ENCODE results near the gene MYH7B. TPM values are rescaled to one million over a fixed set of nuclear protein-coding genes. Genes with fewer than 3 reads are reported as not detected.

The MYH7B gene
- total RNA-seq, 1 experiment from 2014 or later: 0.52 TPM

GRCh38 chr20:34989670-34990069 is 34.0 kb downstream of the MYH7B start:
- no peak overlapping the region for H3K4me3 Mint-ChIP-seq (ENCODE audit: low read depth, unreplicated experiment)
- CTCF ChIA-PET: interaction anchor here (1.0 kb wide), 1 partner anchor 114 kb away, joined by 4 read pairs; no protein-coding TSS in a partner anchor
- peaks cover 69% of the 10 kb centered on the region for H3K36me3 Mint-ChIP-seq (ENCODE audit: insufficient read depth, unreplicated experiment)
- no peak overlapping the region for H3K27ac Mint-ChIP-seq (ENCODE audit: unreplicated experiment)
- H3K9me3 Mint-ChIP-seq (ENCODE audit: low read depth, unreplicated experiment): no peaks in the 10 kb centered on the region
- no TSS peak for BruUV-seq (replicated peaks)
- TF ChIP-seq CTCF (IDR thresholded peaks at IDR 0.05; ENCODE audit: unreplicated experiment): no peak
- peaks cover 22% of the 10 kb centered on the region for H3K27me3 Mint-ChIP-seq (ENCODE audit: unreplicated experiment)
- peaks cover 10% of the 10 kb centered on the region for H3K4me1 Mint-ChIP-seq (ENCODE audit: low read depth, unreplicated experiment)
- DNase-seq: no peak
- intact Hi-C loops (cut with micrococcal nuclease; ENCODE audit: unreplicated experiment): no loop called here

GRCh38 chr20:34990231-34990630 is 34.6 kb downstream of the MYH7B start:
- CTCF ChIA-PET: interaction anchor here (1.0 kb wide), 1 partner anchor 115 kb away, joined by 4 read pairs; no protein-coding TSS in a partner anchor
- DNase-seq: no peak

GRCh38 chr20:34990661-34991214 is 35.1 kb downstream of the MYH7B start:
- peaks cover 60% of the 10 kb centered on the region for H3K36me3 Mint-ChIP-seq (ENCODE audit: insufficient read depth, unreplicated experiment)
- peaks cover 11% of the 10 kb centered on the region for H3K27me3 Mint-ChIP-seq (ENCODE audit: unreplicated experiment)
- intact Hi-C loops (cut with micrococcal nuclease; ENCODE audit: unreplicated experiment): no loop called here
- TF ChIP-seq CTCF (IDR thresholded peaks at IDR 0.05; ENCODE audit: unreplicated experiment): no peak
- H3K4me1 Mint-ChIP-seq (ENCODE audit: low read depth, unreplicated experiment): no peaks in the 10 kb centered on the region
- H3K9me3 Mint-ChIP-seq (ENCODE audit: low read depth, unreplicated experiment): no peaks in the 10 kb centered on the region
- CTCF ChIA-PET: interaction anchor here (1.0 kb wide), 1 partner anchor 115 kb away, joined by 4 read pairs; no protein-coding TSS in a partner anchor
- H3K27ac Mint-ChIP-seq (ENCODE audit: unreplicated experiment): peak overlapping the region; percentile 28
- no TSS peak for BruUV-seq (replicated peaks)
- no peak for DNase-seq
- no peak overlapping the region for H3K4me3 Mint-ChIP-seq (ENCODE audit: low read depth, unreplicated experiment)

More at GRCh38 chr20:34990231-34990630, 34.6 kb downstream of the MYH7B start:
- peaks cover 16% of the 10 kb centered on the region for H3K27me3 Mint-ChIP-seq (ENCODE audit: unreplicated experiment)
- peaks cover 65% of the 10 kb centered on the region for H3K36me3 Mint-ChIP-seq (ENCODE audit: insufficient read depth, unreplicated experiment)
- intact Hi-C loops (cut with micrococcal nuclease; ENCODE audit: unreplicated experiment): no loop called here
- H3K27ac Mint-ChIP-seq (ENCODE audit: unreplicated experiment): no peak overlapping the region
- no TSS peak for BruUV-seq (replicated peaks)
- no peaks in the 10 kb centered on the region for H3K9me3 Mint-ChIP-seq (ENCODE audit: low read depth, unreplicated experiment)
- no peak overlapping the region for H3K4me3 Mint-ChIP-seq (ENCODE audit: low read depth, unreplicated experiment)
- H3K4me1 Mint-ChIP-seq (ENCODE audit: low read depth, unreplicated experiment): peaks cover 5% of the 10 kb centered on the region
- TF ChIP-seq CTCF (IDR thresholded peaks at IDR 0.05; ENCODE audit: unreplicated experiment): no peak

GRCh38 chr20:34992751-34993417 is 37.2 kb downstream of the MYH7B start:
- Mint-ChIP-seq H3K27me3 (ENCODE audit: unreplicated experiment) (no peaks in the 10 kb centered on the region), H3K9me3 (ENCODE audit: low read depth, unreplicated experiment) (no peaks in the 10 kb centered on the region), H3K4me3 (ENCODE audit: low read depth, unreplicated experiment) (no peak overlapping the region), H3K36me3 (ENCODE audit: insufficient read depth, unreplicated experiment) (peaks cover 59% of the 10 kb centered on the region), H3K27ac (ENCODE audit: unreplicated experiment) (no peak overlapping the region), H3K4me1 (ENCODE audit: low read depth, unreplicated experiment) (no peaks in the 10 kb centered on the region)
- no peak for TF ChIP-seq CTCF (IDR thresholded peaks at IDR 0.05; ENCODE audit: unreplicated experiment)
- BruUV-seq (replicated peaks): no TSS peak
- CTCF ChIA-PET: interaction anchor here (0.7 kb wide), 1 partner anchor 124 kb away, joined by 3 read pairs; no protein-coding TSS in a partner anchor
- intact Hi-C loops (cut with micrococcal nuclease; ENCODE audit: unreplicated experiment): no loop called here
- DNase-seq: no peak
